ENCODE data around the gene SH3BGRL3. TPM values are rescaled to one million over a fixed set of nuclear protein-coding genes. Genes with fewer than 3 reads are reported as not detected.

The SH3BGRL3 gene
- total RNA-seq: 33.0 and 33.7 TPM in 2 replicates

GRCh38 chr1:26279456-26280332 lies at the start of gene SH3BGRL3:
Gene SH3BGRL3 (plus strand): TSS chr1:26280086. CDS start chr1:26280156, 70 bp downstream.

GRCh38 chr1:26233903-26234643 lies 45.8 kb upstream of the SH3BGRL3 start, which contains the start of gene CEP85:
Gene CEP85 (plus strand): TSS chr1:26234200. CDS start chr1:26239784, 5,584 bp downstream.

GRCh38 chr1:26306290-26307229 lies 26.7 kb downstream of the SH3BGRL3 start, which contains the start of gene UBXN11:
Gene UBXN11 (minus strand): TSS chr1:26306636. CDS start chr1:26302883, 3,753 bp downstream.

GRCh38 chr1:26317612-26318337 lies 37.9 kb downstream of the SH3BGRL3 start, which contains the start of gene CD52:
Gene CD52 (plus strand): TSS chr1:26317958. CDS start chr1:26318018, 60 bp downstream.

Other genes starting within 250 kb of the SH3BGRL3 start
- gene SLC30A2, start 234.0 kb upstream of the SH3BGRL3 start, total RNA-seq: not detected in 2 replicates
- not detected in 2 replicates for gene TRIM63, start 212.5 kb upstream of the SH3BGRL3 start, total RNA-seq
- gene PDIK1L, start 168.3 kb upstream of the SH3BGRL3 start, total RNA-seq: 5.6 and 7.9 TPM in 2 replicates
- 3.4 and 5.6 TPM in 2 replicates for gene FAM110D, start 121.0 kb upstream of the SH3BGRL3 start, total RNA-seq
- not detected in 2 replicates for gene C1orf232, start 111.1 kb upstream of the SH3BGRL3 start, total RNA-seq
- gene ZNF593, start 110.2 kb upstream of the SH3BGRL3 start, total RNA-seq: 25.5 and 26.8 TPM in 2 replicates
- gene ZNF593OS, start 108.3 kb upstream of the SH3BGRL3 start, total RNA-seq: not detected in 2 replicates
- gene CNKSR1, start 102.6 kb upstream of the SH3BGRL3 start, total RNA-seq: not detected in 2 replicates
- gene CATSPER4, start 89.5 kb upstream of the SH3BGRL3 start, total RNA-seq: not detected in 2 replicates
- gene CEP85, start 45.9 kb upstream of the SH3BGRL3 start, total RNA-seq: 8.8 and 12.2 TPM in 2 replicates
- gene UBXN11, start 26.6 kb downstream of the SH3BGRL3 start, total RNA-seq: 2.0 and 3.6 TPM in 2 replicates
- gene CD52, start 37.9 kb downstream of the SH3BGRL3 start, total RNA-seq: not detected in 2 replicates
- gene CRYBG2, start 74.0 kb downstream of the SH3BGRL3 start, total RNA-seq: not detected in 2 replicates
- gene ZNF683, start 92.7 kb downstream of the SH3BGRL3 start, total RNA-seq: not detected in 2 replicates
- gene LIN28A, start 130.7 kb downstream of the SH3BGRL3 start, total RNA-seq: not detected in 2 replicates
- gene DHDDS, start 152.2 kb downstream of the SH3BGRL3 start, total RNA-seq: 49.3 and 65.6 TPM in 2 replicates
- 234 and 245 TPM in 2 replicates for gene HMGN2, start 192.4 kb downstream of the SH3BGRL3 start, total RNA-seq
- 12.4 and 13.1 TPM in 2 replicates for gene RPS6KA1, start 249.7 kb downstream of the SH3BGRL3 start, total RNA-seq